Stromal cell of bone marrow (primary cell): ENCODE measurements around the gene DUS3L.

ENCODE experiments used
- DNase-seq: peaks from one replicate; pipeline ENCODE4 v3.0.0-alpha.2; 2012; ENCODE audit warnings: low read depth

DUS3L gene, protein sequence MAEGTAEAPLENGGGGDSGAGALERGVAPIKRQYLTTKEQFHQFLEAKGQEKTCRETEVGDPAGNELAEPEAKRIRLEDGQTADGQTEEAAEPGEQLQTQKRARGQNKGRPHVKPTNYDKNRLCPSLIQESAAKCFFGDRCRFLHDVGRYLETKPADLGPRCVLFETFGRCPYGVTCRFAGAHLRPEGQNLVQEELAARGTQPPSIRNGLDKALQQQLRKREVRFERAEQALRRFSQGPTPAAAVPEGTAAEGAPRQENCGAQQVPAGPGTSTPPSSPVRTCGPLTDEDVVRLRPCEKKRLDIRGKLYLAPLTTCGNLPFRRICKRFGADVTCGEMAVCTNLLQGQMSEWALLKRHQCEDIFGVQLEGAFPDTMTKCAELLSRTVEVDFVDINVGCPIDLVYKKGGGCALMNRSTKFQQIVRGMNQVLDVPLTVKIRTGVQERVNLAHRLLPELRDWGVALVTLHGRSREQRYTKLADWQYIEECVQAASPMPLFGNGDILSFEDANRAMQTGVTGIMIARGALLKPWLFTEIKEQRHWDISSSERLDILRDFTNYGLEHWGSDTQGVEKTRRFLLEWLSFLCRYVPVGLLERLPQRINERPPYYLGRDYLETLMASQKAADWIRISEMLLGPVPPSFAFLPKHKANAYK

DNA sequence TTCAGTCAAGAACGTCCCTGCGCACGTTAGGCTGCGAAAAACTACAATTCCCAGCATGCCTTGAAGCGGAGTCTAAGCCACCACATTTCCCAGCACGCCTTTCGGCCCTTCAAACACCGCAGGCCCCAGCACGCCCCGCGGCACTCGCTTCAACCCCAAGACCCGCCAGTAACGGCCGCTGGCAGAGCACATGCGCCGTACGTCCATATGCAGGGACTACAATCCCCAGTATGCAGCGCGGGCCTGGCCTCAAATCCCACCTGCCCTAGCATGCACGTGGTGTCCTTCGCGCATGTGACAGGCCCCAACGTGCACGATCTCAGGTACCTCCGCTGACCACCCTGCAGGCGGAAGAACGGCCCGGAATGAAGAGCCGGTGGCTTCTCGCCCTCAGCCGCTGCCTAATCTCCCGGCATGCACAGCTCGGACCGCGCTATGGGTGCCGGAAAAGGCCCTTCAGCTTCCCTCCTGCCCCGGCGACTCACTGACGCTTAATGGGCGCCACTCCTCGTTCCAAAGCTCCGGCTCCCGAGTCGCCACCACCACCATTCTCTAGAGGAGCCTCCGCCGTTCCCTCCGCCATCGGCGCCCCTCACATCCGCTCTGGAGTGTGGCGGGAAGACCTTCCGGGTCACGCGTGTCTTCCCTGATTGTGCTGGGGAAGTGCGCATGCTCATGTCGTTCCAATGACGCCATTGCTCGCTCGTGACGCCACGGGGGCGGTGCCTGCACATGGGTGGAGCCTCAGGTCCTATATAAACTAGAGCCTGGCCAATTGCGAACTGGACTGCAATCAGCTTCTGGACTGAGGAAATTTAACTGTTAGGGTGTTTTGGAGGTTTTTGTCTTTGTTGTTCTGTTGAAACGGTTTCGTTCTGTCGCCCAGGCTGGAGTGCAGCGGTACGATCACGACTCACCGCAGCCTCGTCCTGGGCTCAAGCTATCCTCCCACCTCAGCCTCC lies at the start of gene DUS3L:
Gene DUS3L (minus strand): TSS at position 605 of the 962 bp plus-strand sequence. CDS start 22 bp downstream, at position 583.
- DNase-seq = peak; percentile 95

DNA sequence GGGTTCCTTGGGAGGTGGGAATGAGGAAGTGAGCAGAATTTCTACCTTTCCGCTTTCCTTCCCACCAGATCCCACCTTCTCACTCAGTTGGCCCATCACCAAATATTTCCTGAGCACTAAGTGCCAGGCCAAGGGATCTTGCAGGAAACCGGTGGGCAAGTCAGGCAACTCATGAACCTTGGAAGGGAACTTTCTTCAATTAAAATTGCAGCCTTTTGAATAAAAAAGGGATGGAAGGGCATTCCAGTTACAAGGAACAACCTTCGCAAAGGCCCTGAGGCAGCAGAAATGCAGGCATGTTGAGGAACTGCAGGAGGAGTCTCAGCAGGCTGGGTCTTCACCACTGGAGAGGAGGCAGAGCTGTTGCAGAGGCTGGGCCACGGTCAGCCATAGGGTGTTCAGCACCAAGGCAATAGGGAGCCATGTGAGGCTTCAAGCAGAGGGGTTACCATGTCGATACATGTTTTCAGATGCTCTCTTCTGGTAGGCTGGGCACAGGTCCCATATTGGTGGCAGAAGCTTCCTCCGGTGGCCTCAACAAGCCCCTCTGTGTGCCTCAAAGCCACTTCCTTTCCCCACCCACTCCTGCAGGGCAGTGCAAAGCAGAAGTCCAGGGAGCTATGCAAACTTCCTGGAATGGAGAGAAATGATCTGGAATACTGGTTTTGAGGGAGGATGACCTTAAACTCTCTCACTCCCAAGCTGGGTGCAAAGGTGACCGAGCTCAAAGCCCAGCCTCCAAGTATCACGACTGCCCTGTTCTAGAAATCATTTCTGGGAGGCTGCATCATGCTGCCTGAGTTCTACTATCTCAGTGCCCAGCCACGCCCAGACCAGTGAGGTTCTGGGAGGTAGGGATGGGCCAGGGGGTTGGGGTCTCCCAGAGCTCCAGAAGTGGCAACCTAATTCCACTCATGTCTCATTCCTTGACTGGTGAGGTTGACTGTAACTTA lies 48.4 kb upstream of the DUS3L start, which contains the start of gene FUT6:
Gene FUT6 (minus strand): TSS at position 638 of the 953 bp plus-strand sequence. CDS start 7,135 bp downstream, outside the sequence.
- DNase-seq = no peak

DNA sequence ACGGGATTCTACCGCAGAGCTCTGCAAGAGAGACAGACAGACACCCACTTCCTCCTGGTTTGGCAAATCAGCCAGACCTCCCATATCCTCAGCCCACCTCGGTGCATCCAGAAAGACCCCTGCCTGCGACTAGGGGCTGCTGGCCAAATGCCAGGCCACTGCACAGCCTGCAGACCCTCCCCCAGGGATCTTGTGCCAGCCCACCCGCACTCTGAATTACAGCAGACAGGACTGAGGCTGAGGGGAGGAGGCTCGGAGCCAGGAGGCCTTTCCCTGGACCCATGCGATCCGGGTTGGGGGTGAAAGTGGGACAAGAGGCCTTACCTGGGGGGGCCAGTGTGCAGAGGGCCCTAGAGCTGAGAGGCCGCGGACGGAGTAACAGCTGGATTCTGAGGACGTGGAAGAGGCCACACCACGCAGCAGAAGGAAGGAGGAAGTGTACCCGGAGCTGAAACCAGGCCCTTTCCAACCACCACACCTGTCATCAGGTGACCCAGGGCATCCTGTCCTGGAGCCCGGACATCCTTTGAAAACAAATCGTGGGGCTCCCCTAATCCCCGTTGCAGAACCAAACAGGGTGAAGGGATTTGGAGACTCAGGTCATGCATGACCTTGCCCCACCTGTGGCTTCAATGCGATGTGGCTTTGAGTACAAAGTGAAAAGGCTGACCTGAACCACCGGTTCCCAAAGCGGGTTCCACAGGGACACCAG lies 47.5 kb upstream of the DUS3L start:
- DNase-seq = no peak

DNA sequence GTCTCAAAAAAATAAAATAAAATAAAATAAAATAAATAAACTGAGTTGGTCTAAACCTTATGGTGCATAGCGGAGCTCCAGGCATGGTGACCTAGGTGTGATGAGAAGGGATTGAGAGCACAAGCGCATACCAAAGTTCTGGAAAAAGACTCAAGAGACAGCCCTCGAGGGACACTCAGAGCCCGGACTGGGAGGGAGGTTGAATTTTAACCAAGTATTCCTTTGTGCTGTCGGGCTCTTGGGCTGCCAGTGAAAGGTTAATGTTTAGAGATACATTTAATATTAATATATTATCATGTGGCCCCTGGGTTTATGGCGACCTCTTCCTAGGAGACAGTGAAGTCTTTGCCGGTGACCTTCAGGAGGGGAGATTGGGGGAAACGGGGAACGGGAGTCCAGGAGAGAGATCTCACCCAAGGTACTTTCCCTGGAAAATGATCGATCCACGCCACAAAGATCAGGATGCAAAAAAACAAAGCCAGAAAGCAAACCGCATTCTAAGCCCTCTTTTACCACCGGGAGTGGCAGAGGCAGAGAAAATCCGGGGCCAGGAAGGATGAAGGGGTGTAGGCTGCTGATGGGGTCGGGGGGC lies 46.9 kb upstream of the DUS3L start:
- DNase-seq = no peak

DNA sequence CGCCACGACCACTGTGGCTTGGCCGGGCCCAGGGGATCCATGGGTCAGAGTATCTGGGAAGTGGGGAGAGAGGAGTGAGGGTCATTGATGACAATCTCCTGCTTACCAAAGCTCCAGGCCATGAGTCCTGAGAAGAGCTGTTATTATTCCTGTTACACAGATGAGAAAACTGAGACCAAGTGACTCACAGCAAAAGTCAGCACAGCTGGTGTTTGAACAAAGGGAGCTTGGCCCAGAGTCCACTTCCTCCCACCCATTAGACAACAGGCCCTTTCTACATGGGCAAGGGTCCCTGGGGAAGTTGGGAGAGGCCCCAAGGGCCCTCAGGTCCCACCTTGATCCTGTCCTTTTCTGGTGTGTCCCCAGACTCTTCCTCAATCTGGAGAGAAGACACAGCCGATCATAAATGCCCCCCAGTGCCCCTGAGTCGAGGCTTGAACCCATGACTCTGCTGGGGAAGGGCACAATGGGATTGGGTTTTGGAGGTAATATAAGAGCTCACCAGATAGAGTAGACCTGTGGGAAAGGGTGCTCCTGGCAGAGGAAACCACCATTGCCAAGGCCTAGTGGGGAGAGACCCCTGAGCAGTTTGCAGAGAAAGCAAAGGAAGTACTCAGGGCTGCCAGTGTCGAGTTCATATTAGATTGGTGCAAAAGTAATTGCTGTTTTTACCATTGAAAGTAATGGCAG lies 41.7 kb upstream of the DUS3L start:
- DNase-seq = no peak

DNA sequence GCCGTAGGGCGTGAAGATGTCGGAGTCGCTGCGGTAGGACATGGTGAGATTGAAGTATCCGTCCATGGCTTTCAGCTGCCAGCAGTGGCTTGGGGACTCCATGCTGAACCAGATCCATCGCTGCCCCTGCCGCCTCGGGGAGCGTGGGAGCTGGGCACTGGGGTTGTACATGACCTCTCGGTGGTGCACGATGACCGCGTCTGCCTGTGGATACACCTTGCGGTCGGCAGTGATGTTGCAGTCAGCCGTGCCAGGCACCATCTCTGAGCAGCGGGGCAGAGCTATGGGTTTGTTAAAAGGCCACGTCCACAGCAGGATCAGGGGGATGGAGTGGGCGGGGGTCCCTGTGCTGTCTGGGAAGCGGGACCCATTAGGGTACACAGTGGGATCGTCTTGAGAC lies 41.1 kb upstream of the DUS3L start:
- no peak for DNase-seq

DNA sequence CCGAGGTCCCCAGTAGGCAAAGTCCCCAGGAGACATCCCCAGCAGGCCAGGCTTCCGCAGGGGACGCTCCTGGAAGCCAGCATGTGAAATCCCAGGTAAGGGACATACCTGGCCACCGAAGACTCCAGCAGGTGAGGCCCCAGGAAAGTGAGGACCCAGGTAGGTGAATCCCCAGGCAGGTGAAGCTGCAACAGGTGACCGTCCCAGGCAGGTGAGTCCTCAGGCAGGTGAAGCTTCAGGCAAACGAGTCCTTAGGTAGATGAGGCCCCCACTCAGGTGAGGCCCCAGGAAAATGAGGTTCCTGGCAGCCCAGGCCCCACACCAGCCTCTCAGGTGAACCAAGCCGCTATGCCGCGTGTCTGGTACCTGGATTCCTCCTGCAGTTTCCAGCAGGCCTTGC lies 40.2 kb upstream of the DUS3L start:
- DNase-seq = no peak

DNA sequence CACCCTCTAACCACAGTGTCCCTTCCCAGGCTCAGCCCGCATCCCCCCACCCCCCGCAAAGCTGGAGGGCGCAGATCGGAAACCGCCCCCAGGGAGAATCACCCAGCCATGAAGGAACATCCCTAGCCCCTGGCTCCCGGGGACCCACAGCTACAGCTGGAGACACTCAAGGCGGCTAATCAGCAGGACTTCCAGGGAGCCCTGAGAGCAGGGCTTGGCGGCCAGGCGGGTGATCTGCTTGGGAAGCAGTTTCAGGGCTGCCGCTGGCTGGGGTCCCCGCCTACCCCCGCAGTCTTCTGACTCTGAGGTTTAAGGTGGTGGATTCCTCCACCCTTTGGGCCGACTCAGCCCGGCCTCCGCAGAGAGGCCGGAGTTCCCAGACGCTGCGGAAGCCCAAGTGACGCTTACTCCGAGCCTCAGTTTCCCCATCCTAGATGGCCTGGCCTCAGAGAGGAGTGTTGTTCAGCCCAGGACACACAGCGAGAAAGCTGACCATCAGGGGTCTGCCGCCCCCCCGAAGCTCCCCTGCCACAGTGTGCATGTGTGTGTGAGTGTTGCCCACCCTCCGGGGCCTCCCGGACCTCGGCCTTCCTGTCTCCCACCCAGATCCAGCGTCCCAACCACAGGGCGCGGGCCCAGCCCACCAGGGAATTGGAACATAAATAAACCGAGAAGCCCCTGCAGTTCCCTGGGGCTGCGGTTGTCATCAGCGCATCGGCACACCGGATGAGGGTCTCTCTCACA lies 38.8 kb upstream of the DUS3L start:
- DNase-seq = no peak

DNA sequence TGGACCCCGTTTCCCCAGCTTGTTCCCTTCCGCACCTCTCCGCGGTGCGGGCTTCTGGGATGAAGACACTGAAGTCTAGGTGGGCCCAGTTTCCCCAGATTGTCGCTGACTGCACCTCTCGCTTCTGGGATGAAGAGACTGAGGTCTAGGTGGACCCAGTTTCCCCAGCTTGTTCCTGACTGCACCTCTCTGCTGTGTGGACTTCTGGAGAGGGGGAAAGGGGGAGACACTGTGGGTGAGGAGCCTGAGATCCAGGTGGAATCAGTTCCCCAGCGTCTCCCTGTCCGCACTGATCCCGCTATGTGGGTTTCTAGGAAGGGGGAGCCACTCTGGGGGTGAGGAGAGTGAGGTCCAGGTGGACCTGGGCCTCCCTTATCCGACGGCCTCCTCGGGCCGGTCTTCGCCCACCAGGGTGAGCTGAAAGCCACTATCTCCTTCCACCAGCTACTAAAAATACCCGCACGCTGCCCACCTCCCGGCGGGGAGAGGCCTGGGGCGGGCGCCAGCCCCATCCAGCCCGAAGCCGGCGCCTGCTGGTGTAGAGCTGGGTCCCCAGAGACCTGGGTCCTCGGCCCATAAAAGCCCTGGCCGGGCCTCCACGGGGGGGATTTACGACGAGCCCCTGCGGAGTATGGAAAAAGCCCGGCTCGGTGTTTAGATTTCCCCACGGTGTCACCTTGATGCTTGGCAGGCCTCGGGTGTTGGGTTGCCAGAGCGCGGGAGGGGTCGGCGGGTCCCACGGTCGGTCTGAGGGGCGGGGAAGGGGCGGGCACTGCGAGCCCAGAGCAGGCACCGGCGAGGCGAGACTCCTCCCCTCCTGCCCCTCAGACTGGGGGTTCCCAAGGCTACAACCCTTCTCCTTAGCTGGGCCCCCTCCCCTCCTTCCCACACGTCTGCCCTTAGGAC lies 38.0 kb upstream of the DUS3L start:
- no peak for DNase-seq

DNA sequence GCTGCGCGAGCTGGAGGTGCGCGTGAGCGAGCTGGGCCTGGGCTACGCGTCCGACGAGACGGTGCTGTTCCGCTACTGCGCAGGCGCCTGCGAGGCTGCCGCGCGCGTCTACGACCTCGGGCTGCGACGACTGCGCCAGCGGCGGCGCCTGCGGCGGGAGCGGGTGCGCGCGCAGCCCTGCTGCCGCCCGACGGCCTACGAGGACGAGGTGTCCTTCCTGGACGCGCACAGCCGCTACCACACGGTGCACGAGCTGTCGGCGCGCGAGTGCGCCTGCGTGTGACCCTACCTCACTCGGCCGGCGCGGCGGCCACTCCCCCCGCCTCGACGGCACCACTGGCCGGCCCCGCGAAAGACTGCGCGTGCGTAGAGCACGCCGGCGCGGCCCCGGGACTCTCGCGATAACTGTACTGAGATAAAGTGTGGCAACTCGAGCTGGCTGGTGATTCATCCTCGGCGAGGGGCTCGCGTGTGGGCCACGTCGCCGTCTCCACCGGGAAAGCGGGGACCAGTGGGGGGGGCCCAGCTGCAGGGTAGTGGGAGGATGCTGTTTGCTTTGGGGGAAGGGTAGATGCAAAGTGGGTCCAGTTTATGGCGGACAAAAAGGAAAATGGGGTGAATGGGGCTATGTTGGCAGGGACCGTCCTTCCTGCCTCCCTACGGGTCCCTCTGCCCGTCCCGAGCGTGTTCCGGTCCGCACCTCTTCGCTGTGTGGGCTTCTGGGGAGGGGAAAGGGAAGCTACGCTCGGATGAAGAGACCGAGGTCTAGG lies 37.1 kb upstream of the DUS3L start:
- peak; percentile 57 for DNase-seq

DNA sequence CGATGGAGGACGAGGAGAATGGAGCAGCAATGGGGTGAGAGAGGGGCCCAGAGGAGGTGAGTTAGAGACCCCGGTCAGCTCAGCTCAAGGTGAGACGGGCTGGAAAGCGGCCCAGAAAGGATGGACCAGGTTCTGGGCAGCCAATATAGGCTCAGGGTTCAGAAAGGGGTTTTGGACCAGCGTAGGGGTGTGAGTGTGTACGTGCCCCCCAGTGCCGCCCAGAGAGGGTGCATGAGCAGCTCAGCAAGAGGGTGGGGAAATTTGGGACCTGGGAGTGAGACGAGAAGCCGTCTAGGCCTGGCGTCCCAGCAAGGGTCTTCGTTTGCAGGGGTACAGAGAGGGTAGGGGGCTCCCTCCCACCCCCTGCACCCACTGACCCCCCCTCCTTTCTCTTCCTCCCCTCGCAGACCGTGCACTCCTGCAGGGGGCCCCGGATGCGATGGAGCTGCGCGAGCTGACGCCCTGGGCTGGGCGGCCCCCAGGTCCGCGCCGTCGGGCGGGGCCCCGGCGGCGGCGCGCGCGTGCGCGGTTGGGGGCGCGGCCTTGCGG lies 36.5 kb upstream of the DUS3L start:
- DNase-seq = no peak

DNA sequence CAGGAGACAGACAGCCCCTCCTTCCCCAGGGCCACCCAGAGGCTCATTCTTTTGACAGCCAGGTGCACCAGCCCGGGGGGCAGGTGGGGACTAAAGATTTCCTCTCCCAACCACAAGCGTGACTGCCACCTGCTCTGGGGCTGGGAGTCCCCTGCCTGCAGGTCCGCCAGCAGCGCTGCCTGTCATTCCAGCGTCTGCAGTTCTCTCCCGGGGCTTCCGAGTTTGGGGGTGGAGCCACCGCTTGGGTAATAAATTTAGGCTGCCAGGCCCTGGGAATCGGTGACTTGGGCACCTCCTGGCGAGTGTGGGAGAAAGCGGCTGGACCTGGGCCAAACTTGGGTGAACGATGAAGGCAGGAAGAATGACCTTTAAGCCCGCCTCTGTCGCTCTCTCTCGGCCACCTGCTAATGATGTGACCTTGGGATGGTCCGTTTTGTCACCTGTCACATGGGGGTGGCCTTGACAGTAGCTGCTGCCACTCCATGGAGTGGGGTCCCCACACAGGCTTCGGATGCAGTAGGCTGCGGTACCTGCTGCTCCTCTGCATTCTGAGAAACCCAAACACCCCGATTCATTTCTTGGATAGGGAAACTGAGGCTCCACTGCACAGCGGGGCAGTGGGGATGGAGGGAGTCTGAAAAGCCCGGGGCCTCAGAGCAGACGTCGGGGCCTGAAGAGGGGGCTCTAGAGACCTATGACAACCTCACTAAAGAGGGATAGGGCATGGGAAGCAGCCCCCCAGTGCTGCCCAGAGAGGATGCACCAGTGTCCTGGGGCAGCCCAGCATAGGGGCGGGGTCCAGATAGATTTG lies 35.8 kb upstream of the DUS3L start:
- no peak for DNase-seq

DNA sequence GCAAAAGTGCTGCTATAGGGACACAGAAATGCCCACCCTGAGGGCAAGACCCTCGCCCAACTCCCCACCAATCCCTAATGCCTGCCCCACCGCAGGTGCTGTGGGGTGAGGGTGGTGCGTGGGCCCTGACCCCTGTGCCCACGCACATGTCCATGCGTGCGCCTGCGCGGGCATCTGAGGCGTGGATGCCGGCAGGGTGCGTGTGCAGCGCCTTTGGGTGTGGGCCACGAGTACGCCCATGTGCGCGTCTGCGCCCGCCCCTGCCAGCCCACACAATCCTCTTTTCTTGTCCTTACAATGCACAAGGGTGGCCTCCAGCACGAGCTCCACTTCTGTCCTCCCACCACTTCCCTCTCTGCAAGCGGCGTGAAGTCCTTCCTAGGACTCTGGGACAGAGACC lies 34.2 kb upstream of the DUS3L start:
- no peak for DNase-seq

DNA sequence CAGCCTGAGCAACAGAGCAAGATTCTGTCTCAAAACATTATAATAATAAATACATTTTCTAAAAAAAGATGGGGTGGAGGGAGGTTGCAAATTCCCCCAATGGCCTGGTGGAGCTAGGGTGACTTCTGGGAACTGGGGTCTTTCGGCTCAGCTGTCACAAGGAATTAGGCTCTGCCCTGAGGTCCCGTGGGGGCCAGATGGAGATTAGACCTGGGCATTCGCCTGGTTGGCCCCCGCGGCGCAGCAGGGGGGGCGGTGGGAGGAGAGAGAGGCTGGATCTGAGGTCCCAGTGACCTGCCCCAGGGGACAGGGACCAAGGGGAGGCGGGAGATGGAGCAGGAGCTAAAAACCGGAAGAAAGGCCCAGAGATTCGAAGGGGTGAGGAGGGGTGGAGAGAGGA lies 33.8 kb upstream of the DUS3L start:
- DNase-seq = no peak

DNA sequence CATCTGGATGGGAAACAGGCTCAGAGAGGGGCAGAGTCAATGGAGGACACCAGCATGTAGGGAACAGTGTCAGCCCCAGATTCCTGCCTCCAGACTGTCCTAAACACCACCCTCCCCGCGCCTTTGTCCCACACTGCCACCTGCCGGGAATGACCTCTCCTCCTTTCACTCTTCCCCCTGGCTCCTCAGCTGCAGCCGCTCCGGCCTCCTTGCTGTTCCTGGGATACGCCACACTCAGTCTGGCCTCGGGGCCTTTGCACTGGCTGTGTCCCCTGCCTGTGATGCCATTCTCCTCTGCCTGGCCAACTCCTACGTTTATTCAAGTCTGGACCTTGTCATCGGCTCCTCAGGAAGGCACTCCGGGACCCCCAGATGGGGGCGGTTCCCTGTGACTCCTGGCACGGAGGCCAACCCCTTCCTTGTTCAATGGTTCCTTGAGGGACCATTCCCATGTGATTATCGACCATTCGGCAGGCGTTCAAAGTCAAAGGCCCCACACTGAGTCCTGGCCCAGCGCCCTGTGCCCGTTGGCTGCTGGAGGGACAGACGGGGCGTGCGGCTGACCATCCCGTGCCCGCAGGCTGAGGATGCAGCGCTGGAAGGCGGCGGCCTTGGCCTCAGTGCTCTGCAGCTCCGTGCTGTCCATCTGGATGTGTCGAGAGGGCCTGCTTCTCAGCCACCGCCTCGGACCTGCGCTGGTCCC lies 32.8 kb upstream of the DUS3L start:
- DNase-seq = no peak
